SK-N-SH (cell line): ENCODE data around the gene RCOR3. TPM values are rescaled to one million over a fixed set of nuclear protein-coding genes. Genes with fewer than 3 reads are reported as not detected.
A peak's percentile ranks its signal among the peaks of the same experiment; 100 is the strongest.
"Not testable (repeated sequence)": the region's sequence is repeated elsewhere in the genome, so short reads cannot be mapped to it uniquely, and the experiment has no call there.

Experiments used
- CTCF ChIA-PET: fragments of 300-600, 350-600 bp; formaldehyde crosslinking; extraction: SDS; loops from one replicate; lab custom pipeline; 2021; lab: Yijun Ruan, JAX
- POLR2A ChIA-PET: fragments of 350-600 bp; sonication (Branson Sonifier 250); formaldehyde crosslinking; extraction: SDS; loops from one replicate; lab custom pipeline; 2020; ENCODE audit warnings: antibody characterized with exemption, inconsistent platforms; lab: Yijun Ruan, JAX
- DNase-seq: peaks from one replicate; pipeline ENCODE4 v3.0.0; 2012
- H2AFZ ChIP-seq: fragments of 200-600 bp; sonication (generic); 2 replicates; pipeline ENCODE4 v1.8.1; 2016; ENCODE audit warnings: antibody characterized with exemption, mild to moderate bottlenecking, low read depth
- H3F3A ChIP-seq: fragments of 200-600 bp; sonication (generic); replicated peaks from 2 replicates; pipeline ENCODE3; 2016; ENCODE audit warnings: antibody characterized with exemption, mild to moderate bottlenecking; ENCODE audit not compliant: insufficient read depth
- H3K27ac ChIP-seq, 2 experiments: fragments of 200-500 bp in 1 of 2; fragments of 200-600 bp in 1 of 2; sonication (Bioruptor generic) in 1 of 2; sonication (generic), shearing (Covaris generic) in 1 of 2; 2 replicates each; pipeline versions ENCODE4 v1.5.1 to v1.6.1; 2014 to 2016; ENCODE audit warnings: low read depth in 2 of 2, inconsistent platforms in 1 of 2, low read length in 1 of 2, mild to moderate bottlenecking in 1 of 2, mixed read lengths in 1 of 2
- H3K27me3 ChIP-seq: fragments of 200-600 bp; sonication (generic), shearing (Covaris generic); 2 replicates; pipeline ENCODE4 v1.6.1; 2016; ENCODE audit warnings: mixed run types; ENCODE audit not compliant: insufficient read depth
- H3K36me3 ChIP-seq, 2 experiments: fragments of 200-500 bp in 1 of 2; fragments of 200-600 bp in 1 of 2; sonication (Bioruptor generic) in 1 of 2; sonication (generic) in 1 of 2; replicated peaks in 1 of 2; 2 replicates each; pipeline versions ENCODE3 to v1.5.1; 2014 to 2016; ENCODE audit warnings: low read length in 1 of 2, mild to moderate bottlenecking in 1 of 2; ENCODE audit not compliant: insufficient read depth in 2 of 2, control insufficient read depth in 1 of 2
- H3K4me1 ChIP-seq, 2 experiments: fragments of 200-500 bp in 1 of 2; fragments of 200-600 bp in 1 of 2; sonication (Bioruptor generic) in 1 of 2; sonication (generic), shearing (Covaris generic) in 1 of 2; 2 replicates each; pipeline versions ENCODE4 v1.5.1 to v1.6.1; 2014 to 2016; ENCODE audit warnings: low read depth in 1 of 2, low read length in 1 of 2, mixed run types in 1 of 2; ENCODE audit not compliant: insufficient read depth in 2 of 2, control insufficient read depth in 1 of 2
- H3K4me2 ChIP-seq: fragments of 200-600 bp; sonication (generic), shearing (Covaris generic); 2 replicates; pipeline ENCODE4 v1.6.1; 2017; ENCODE audit warnings: mixed run types
- H3K4me3 ChIP-seq, 2 experiments: fragments of 200-500 bp in 1 of 2; fragments of 200-600 bp in 1 of 2; sonication (Bioruptor generic) in 1 of 2; sonication (generic), shearing (Covaris generic) in 1 of 2; 2 replicates each; pipeline versions ENCODE4 v1.5.1 to v1.8.1; 2014 to 2016; ENCODE audit warnings: low read depth in 2 of 2, inconsistent platforms in 1 of 2, low read length in 1 of 2, mild to moderate bottlenecking in 1 of 2, mixed read lengths in 1 of 2, moderate library complexity in 1 of 2
- H3K79me2 ChIP-seq: fragments of 200-600 bp; sonication (generic); 2 replicates; pipeline ENCODE4 v1.8.1; 2017; ENCODE audit warnings: mild to moderate bottlenecking; ENCODE audit not compliant: insufficient read depth
- H3K9ac ChIP-seq: fragments of 200-600 bp; sonication (generic); 2 replicates; pipeline ENCODE4 v1.6.1; 2017; ENCODE audit warnings: mixed run types
- H3K9me2 ChIP-seq: fragments of 200-600 bp; sonication (generic); 2 replicates; pipeline ENCODE4 v1.6.1; 2017; ENCODE audit warnings: mixed run types
- H3K9me3 ChIP-seq: fragments of 200-600 bp; sonication (generic); 2 replicates; pipeline ENCODE4 v1.6.1; 2017; ENCODE audit warnings: mixed run types, mild to moderate bottlenecking, moderate library complexity
- H4K20me1 ChIP-seq: fragments of 200-600 bp; sonication (generic); 2 replicates; pipeline ENCODE4 v1.6.1; 2017; ENCODE audit warnings: mild to moderate bottlenecking, mixed run types; ENCODE audit not compliant: insufficient read depth
- CHD2 ChIP-seq: fragments of 150-350 bp; IDR thresholded peaks from 2 replicates; pipeline ENCODE4 v1.6.1; 2018; ENCODE audit warnings: low read length; ENCODE audit not compliant: partially characterized antibody
- CTCF ChIP-seq: fragments of 200-600 bp; sonication (generic); IDR thresholded peaks from 2 replicates; pipeline ENCODE4 v1.6.1; 2017; ENCODE audit warnings: antibody characterized with exemption, mild to moderate bottlenecking, moderate library complexity
- EP300 ChIP-seq, 2 experiments: IDR thresholded peaks; 2 replicates each; pipeline versions ENCODE4 v1.4.0 to v1.6.1; 2012; ENCODE audit warnings: borderline replicate concordance in 1 of 2, low read depth in 1 of 2, low read length in 1 of 2
- FOSL2 ChIP-seq: IDR thresholded peaks from 2 replicates; pipeline ENCODE4 v1.4.0; 2012; ENCODE audit warnings: low read depth, mild to moderate bottlenecking, moderate library complexity, borderline replicate concordance
- FOXJ3 ChIP-seq: sonication (generic); formaldehyde crosslinking; IDR thresholded peaks from 2 replicates; pipeline ENCODE4 v1.5.1; 2020; ENCODE audit warnings: mild to moderate bottlenecking, missing genetic modification reagents
- GATA2 ChIP-seq: sonication (generic); formaldehyde crosslinking; IDR thresholded peaks from 2 replicates; pipeline ENCODE4 v1.5.0; 2020; ENCODE audit warnings: mild to moderate bottlenecking, missing genetic modification reagents
- JUND ChIP-seq: IDR thresholded peaks from 2 replicates; pipeline ENCODE4 v1.4.0; 2012
- MEF2A ChIP-seq: IDR thresholded peaks from 2 replicates; pipeline ENCODE4 v1.4.0; 2012; ENCODE audit warnings: low read depth, borderline replicate concordance
- MXI1 ChIP-seq: IDR thresholded peaks from 2 replicates; pipeline ENCODE4 v1.6.1; 2012; ENCODE audit warnings: mild to moderate bottlenecking, low read depth, low read length, improper control_type of control experiment
- NFIC ChIP-seq: IDR thresholded peaks from 2 replicates; pipeline ENCODE4 v1.4.0; 2012; ENCODE audit warnings: borderline replicate concordance
- PBX3 ChIP-seq: IDR thresholded peaks from 2 replicates; pipeline ENCODE4; 2012
- RAD21 ChIP-seq: IDR thresholded peaks from 2 replicates; pipeline ENCODE4 v1.6.1; 2012; ENCODE audit warnings: mild to moderate bottlenecking, low read length
- RXRA ChIP-seq: IDR thresholded peaks from 2 replicates; pipeline ENCODE4 v1.4.0; 2012; ENCODE audit warnings: low read depth, mild to moderate bottlenecking, borderline replicate concordance
- SIN3A ChIP-seq: IDR thresholded peaks from 2 replicates; pipeline ENCODE4 v1.6.1; 2012; ENCODE audit warnings: low read depth, mild to moderate bottlenecking, low read length, moderate library complexity, borderline replicate concordance
- SMC3 ChIP-seq: IDR thresholded peaks from 2 replicates; pipeline ENCODE4 v1.6.1; 2012; ENCODE audit warnings: low read depth, low read length, improper control_type of control experiment
- TAF1 ChIP-seq: IDR thresholded peaks from 2 replicates; pipeline ENCODE4 v1.6.1; 2012; ENCODE audit warnings: low read depth, mild to moderate bottlenecking, low read length, moderate library complexity, borderline replicate concordance
- TCF12 ChIP-seq: IDR thresholded peaks from 2 replicates; pipeline ENCODE4 v1.4.0; 2012
- TEAD4 ChIP-seq: IDR thresholded peaks from 2 replicates; pipeline ENCODE4 v1.4.0; 2012; ENCODE audit warnings: mild to moderate bottlenecking, borderline replicate concordance; ENCODE audit not compliant: insufficient read depth
- USF1 ChIP-seq: IDR thresholded peaks from 2 replicates; pipeline ENCODE4 v1.4.0; 2012; ENCODE audit warnings: low read depth, borderline replicate concordance
- USF2 ChIP-seq: fragments of 150-350 bp; IDR thresholded peaks from 2 replicates; pipeline ENCODE4 v1.6.1; 2017; ENCODE audit warnings: antibody characterized with exemption, low read length, low read depth, borderline replicate concordance
- WGBS: methylation state at CpG from one replicate; pipeline ENCODE4 v1.1.6; 2017; ENCODE audit warnings: low lambda C conversion rate; 5-methylcytosine and 5-hydroxymethylcytosine counted together
- polyA plus RNA-seq, 3 experiments: library from polyadenylated mRNA; depleted of rRNA; stranded (reverse); fragments of >200 nt; gene quantifications; 2 replicates each; pipeline ENCODE4 v1.2.3, GENCODE V29; 2012

Gene RCOR3
- polyA plus RNA-seq, 1 of the 3 experiments (the other 2 are of a cell fraction), result 18.7 TPM

- TF ChIP-seq SMC3 (no peak), FOSL2 (no peak), GATA2 (CRISPR knock-in tag) (no peak), CHD2 (no peak), RXRA (no peak)
Observed at GRCh38 chr1:211320980-211321379, 61.8 kb downstream of the RCOR3 start (continued).

- H3K4me3 ChIP-seq, DNase-seq, H3K79me2 ChIP-seq, H3K36me3 ChIP-seq, H3K9me3 ChIP-seq, H3K4me2 ChIP-seq, POLR2A ChIA-PET, H3F3A ChIP-seq, H3K27ac ChIP-seq, H3K4me1 ChIP-seq, H3K9ac ChIP-seq, H4K20me1 ChIP-seq, H3K9me2 ChIP-seq, H2AFZ ChIP-seq, H3K27me3 ChIP-seq: not testable (repeated sequence)
- WGBS, result 95% methylated on average over 7 of the region's 7 CpGs
- CTCF ChIA-PET, result interaction anchor here (2.9 to 5.0 kb wide), 2 partner anchors 171 to 193 kb away, joined by 9 to 66 read pairs; partner anchors contain the start of gene RD3
Observed at GRCh38 chr1:211321646-211322045, 62.5 kb downstream of the RCOR3 start.

GRCh38 chr1:211323156-211324063, 64.2 kb downstream of the RCOR3 start:
- H3K4me2 ChIP-seq, result no peak overlapping the region
- H3K9me3 ChIP-seq, result no peaks in the 10 kb centered on the region
- H3K4me3 ChIP-seq, result no peak overlapping the region; a peak in 1 of 4 replicates
- no peak overlapping the region for H2AFZ ChIP-seq
- no peaks in the 10 kb centered on the region for H4K20me1 ChIP-seq
- ChIA-PET CTCF (interaction anchor here (0.5 to 5.0 kb wide), 63 partner anchors 9 to 429 kb away, joined by 3 to 66 read pairs (median 4); partner anchors contain the start of gene RD3), POLR2A (no interaction called here)
- no peak overlapping the region for H3K27ac ChIP-seq
- H3F3A ChIP-seq, result peaks cover 3% of the 10 kb centered on the region
- H3K9me2 ChIP-seq, result no peaks in the 10 kb centered on the region
- DNase-seq, result peak; percentile 75
- no peaks in the 10 kb centered on the region for H3K36me3 ChIP-seq
- no peaks in the 10 kb centered on the region for H3K79me2 ChIP-seq
- WGBS, result 22% methylated on average over 9 of the region's 9 CpGs
- H3K4me1 ChIP-seq, result peaks cover 0 to 15% of the 10 kb centered on the region in 2 experiments; a peak in 1 of 4 replicates
- H3K27me3 ChIP-seq, result no peaks in the 10 kb centered on the region
- H3K9ac ChIP-seq, result no peak overlapping the region
- TF ChIP-seq SIN3A, result no peak; the same call in 1 of the 2 replicates
- no peak for TF ChIP-seq TCF12
- TF ChIP-seq TEAD4, result no peak
- TF ChIP-seq MXI1, result no peak
- TF ChIP-seq RXRA, result no peak
- no peak for TF ChIP-seq MEF2A
- TF ChIP-seq CHD2, result peak; percentile 11
- TF ChIP-seq PBX3, result no peak
- no peak for TF ChIP-seq USF2
- peak; percentile 87 for TF ChIP-seq CTCF
- no peak for TF ChIP-seq JUND
- TF ChIP-seq SMC3, result peak; percentile 87
- TF ChIP-seq TAF1, result no peak
- TF ChIP-seq USF1, result no peak
- TF ChIP-seq NFIC, result no peak
- TF ChIP-seq RAD21, result peak; percentile 94
- TF ChIP-seq EP300 (IDR thresholded peaks at IDR 0.05; ENCODE audit: borderline replicate concordance in 1 of 2, low read depth in 1 of 2, low read length in 1 of 2), result no peak
- TF ChIP-seq FOXJ3 (CRISPR knock-in tag), result no peak
